Adrenal gland (tissue), 5 donors: Measurements from ENCODE around the gene YTHDC2.

ENCODE experiments used
- POLR2A ChIP-seq, 2 donors: fragments of 450-650 bp; IDR thresholded peaks; one replicate each; pipeline ENCODE4 v1.6.1; 2017; ENCODE audit warnings: antibody characterized with exemption in 2 of 2, mild to moderate bottlenecking in 2 of 2, moderate library complexity in 1 of 2
- TF ChIP-seq, protein P1 (sequence below), 6 experiments: fragments of 450-650 bp in 4 of 6; fragments of 200-600 bp in 2 of 6; sonication (generic) in 1 of 6; IDR thresholded peaks; 1 replicate in 5 of 6; 2 replicates in 1 of 6; pipeline versions ENCODE4 v1.5.1 to v1.8.0; 2016 to 2021; ENCODE audit warnings: antibody characterized with exemption in 6 of 6, mild to moderate bottlenecking in 2 of 6, moderate library complexity in 1 of 6
- donor health status: DM: no; HTN: no; CAD: no.

- TF ChIP-seq POLR2A (IDR thresholded peaks at IDR 0.05): no peak
- TF ChIP-seq, protein P1, sequence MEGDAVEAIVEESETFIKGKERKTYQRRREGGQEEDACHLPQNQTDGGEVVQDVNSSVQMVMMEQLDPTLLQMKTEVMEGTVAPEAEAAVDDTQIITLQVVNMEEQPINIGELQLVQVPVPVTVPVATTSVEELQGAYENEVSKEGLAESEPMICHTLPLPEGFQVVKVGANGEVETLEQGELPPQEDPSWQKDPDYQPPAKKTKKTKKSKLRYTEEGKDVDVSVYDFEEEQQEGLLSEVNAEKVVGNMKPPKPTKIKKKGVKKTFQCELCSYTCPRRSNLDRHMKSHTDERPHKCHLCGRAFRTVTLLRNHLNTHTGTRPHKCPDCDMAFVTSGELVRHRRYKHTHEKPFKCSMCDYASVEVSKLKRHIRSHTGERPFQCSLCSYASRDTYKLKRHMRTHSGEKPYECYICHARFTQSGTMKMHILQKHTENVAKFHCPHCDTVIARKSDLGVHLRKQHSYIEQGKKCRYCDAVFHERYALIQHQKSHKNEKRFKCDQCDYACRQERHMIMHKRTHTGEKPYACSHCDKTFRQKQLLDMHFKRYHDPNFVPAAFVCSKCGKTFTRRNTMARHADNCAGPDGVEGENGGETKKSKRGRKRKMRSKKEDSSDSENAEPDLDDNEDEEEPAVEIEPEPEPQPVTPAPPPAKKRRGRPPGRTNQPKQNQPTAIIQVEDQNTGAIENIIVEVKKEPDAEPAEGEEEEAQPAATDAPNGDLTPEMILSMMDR (IDR thresholded peaks at IDR 0.05): no peak
Observed at GRCh38 chr5:113490317-113490716, 23.2 kb upstream of the YTHDC2 start.
